GM19099 (cell line): Measurements from ENCODE around the gene OSBPL6.

Experiments
- POLR2A ChIP-seq: IDR thresholded peaks from 3 replicates; pipeline ENCODE4 v1.6.1; 2011; ENCODE audit warnings: low read depth; ENCODE audit not compliant: insufficient read length; ENCODE audit errors: extremely low read depth

Gene OSBPL6

DNA sequence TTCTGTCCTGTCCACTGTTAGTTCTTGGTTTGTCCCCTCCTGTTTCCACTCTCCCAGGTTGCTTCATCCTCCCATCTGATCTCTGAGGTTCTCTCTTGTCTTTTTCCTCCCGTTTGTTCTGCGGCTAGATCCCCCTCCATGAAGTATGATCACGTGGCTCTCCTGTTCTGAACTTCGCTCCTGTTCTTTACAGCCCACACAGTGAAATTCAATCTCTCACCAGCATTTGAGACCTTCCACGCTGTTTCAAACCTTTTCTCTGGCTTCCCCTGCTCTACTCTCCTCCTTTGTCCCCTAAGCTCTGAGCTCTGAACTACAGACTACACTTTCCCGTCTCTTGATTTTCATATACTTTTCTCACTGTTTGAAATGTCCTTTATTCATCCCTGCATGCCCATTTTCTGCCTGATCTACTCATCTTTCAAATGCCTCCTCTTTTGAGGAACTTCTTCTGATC, 83.5 kb downstream of the OSBPL6 start:
- TF ChIP-seq POLR2A: no peak

DNA sequence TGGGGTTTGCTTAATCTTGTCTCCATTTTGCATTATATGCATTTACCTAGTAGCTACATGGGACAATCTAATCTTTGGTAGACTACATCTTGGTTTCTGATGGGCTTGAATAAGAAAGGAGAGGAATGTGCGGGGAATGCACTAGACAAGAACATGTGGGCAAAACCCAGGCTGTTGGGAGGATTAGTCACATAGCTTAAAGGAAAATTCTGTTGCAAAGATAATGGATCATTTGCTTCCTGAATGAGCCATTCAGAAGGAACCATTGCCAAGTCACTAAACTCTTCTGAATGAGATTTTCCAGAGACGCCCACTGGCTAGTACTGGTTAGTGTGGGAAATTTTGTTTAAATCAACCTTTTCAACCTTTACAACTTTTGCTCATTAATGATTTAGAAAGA, 84.8 kb downstream of the OSBPL6 start:
- no peak for TF ChIP-seq POLR2A

- no peak for TF ChIP-seq POLR2A
Measured at GRCh38 chr2:178279636-178280035, 85.3 kb downstream of the OSBPL6 start.

DNA sequence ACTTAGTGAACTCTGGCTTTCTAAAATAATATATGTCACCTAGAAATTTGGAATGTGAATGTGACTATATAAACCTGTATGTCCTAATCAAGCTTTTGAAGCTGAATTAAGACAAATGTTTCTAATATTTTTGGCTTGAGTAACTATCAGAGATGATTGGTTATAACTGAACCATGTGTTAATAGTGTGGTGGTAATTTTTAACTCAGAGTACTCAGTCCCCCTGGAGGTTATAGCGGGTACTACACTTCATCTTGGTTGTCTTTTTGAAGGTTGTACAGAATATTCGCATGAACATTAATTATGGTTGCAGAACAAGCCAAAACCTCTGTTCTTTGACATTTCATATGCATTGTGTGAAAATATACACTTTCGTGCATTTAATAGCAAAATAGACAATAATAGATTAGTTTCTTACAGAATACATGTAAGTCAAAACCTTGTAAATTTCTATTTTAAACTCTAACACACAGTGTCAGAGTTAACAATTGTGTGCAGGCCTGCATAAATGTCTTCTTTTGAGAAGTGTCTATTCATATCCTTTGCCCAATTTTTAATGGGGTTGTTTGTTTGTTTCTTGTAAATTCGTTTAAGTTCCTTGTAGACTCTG, 86.0 kb downstream of the OSBPL6 start:
- no peak for TF ChIP-seq POLR2A

- no peak for TF ChIP-seq POLR2A
Measured at GRCh38 chr2:178282075-178282815, 87.9 kb downstream of the OSBPL6 start.

DNA sequence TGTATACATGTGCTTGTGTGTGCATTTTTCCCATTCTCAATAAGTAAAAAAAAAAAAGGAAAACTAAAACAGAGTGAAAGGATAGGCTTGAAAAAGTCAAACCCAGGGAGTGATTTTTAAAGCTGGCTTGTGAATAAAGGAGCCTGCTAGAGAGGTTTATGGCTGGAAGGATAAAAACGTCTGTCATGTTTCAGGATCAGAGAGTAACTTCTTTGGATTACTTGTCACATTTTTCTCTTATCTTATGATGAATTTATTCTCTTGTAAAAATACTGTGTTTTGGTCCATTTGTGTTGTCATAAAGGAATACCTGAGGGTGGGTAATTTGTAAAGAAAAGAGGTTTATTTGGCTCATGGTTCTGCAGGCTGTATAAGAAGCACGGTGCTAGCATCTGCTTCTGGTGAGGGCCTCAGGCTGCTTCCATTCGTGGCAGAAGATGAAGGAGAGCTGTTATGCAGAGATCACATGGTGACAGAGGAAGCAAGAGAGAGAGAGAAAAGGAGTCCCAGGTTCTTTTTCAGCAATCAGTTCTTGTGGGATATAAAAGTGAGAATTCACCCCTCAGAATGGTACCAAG, 89.1 kb downstream of the OSBPL6 start:
- TF ChIP-seq POLR2A: no peak

- TF ChIP-seq POLR2A: no peak
Measured at GRCh38 chr2:178284613-178285286, 90.4 kb downstream of the OSBPL6 start.

GRCh38 chr2:178285287-178285615, 90.9 kb downstream of the OSBPL6 start:
- no peak for TF ChIP-seq POLR2A

- no peak for TF ChIP-seq POLR2A
Measured at GRCh38 chr2:178286636-178287035, 92.3 kb downstream of the OSBPL6 start.

DNA sequence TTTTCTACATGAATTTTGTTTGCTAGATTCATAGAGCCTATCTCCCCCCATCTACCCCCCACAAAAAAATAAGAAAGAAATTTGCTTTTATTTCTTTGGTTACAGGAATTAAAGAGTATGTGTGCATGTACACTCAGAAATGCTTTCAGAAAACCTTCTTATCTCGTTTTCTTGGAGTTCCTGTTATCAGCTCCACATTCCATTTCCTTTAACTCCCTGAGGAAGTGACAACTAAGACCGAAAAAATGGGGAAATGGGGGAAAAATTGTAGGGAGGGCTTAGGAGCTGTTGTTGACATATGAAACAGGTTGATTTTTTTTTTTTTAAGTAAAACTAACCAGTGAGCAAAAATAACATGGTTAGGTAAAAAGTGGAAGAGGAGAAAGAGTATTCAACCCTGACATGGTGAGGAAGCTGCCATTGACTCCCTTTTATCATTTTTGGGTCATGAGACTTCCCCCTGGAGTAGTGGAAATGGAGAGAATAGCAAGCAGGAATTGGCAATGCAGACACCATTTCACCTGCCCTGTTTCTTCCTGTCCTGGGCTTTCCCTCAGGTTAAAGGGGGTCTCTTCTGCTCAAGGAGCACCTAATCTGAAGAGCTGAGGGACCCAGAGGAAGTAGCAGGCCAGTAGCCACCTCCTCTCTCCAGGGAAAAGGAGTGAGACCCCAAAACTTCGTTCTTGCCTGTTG, 93.5 kb downstream of the OSBPL6 start:
- no peak for TF ChIP-seq POLR2A

DNA sequence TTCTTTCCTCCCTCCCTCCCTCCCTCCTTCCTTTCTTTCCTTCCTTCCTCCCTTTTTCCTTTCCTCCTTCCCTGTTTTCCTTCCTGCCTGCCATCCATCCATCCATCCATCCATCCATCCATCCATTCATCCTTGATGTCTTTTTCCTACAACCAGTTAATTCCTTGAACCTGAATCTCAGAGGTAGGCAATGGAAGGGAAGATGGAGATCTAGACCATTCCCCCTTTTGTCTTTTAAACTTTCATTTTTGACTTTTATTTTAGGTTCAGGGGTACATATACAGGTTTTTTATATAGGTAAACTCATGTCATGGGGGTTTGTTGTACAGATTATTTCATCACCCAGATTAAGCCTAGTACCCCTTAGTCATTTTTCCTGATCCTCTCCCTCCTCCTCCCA, 97.4 kb downstream of the OSBPL6 start:
- no peak for TF ChIP-seq POLR2A

GRCh38 chr2:178292586-178292985, 98.3 kb downstream of the OSBPL6 start:
- no peak for TF ChIP-seq POLR2A

GRCh38 chr2:178295115-178295514, 100.8 kb downstream of the OSBPL6 start:
- TF ChIP-seq POLR2A: no peak

DNA sequence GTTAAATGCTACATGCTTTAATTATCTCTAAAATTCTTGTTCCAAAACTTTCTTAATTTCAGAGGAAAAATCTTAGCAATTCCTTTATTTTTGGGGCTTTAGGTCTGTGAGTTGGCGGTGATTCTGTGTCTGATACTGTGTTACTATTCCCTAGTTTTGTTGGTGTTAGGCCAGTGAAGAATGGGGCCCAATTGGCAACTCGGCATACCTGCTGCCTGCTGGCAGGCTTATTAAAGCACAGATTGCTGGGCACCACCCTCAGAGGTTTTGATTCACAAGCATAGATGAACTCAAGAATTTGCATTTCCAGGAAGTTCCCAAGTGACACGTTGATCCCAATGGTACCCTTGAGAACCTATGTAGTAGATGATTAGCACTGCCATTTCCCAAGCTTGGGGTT, 101.6 kb downstream of the OSBPL6 start:
- TF ChIP-seq POLR2A: no peak
